Pons (tissue), 1 donor: ENCODE measurements around the gene DOK4.
"Not testable (repeated sequence)": the region's sequence is repeated elsewhere in the genome, so short reads cannot be mapped to it uniquely, and the experiment has no call there.

ENCODE experiments used
- DNase-seq: peaks from one replicate; pipeline ENCODE4 v3.0.0-alpha.2; 2016; ENCODE audit warnings: low spot score

DOK4 gene

DNA sequence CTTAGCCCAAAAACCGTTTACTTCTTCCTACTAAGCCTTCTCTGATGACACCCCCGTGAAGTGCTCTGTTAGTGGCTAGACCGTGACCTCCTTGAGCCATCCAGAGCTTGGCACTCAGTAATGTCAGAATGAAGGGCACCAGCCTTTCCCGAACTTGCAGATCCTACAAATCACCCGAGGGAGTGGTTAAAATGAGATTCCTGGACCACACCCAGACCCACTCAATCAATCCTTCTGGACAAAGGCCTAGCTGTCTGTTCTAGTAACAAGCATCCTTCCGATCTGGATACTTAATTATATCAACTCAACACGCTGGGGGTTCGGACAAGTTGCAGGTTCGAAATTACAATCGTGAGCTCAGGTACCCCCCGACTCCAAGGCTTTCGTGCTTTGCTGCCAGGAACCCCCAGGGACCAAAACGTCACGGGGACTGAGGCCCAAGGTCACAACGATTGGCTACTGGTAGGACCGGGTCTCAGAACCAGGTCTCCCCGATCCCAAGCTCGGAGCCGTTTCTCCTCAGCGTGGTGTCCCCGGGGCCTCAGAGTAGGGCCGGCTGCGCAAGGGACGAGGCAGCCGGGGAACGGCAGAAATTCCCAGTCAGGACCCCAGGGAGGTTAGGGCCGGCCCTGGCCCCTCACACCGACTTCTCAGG is 39.6 kb downstream of the DOK4 start:
- peak; percentile 15 for DNase-seq

GRCh38 chr16:57445510-57445909 is 40.8 kb downstream of the DOK4 start:
- DNase-seq = no peak

- DNase-seq = no peak
Observed at GRCh38 chr16:57444711-57445110, 41.6 kb downstream of the DOK4 start.

DNA sequence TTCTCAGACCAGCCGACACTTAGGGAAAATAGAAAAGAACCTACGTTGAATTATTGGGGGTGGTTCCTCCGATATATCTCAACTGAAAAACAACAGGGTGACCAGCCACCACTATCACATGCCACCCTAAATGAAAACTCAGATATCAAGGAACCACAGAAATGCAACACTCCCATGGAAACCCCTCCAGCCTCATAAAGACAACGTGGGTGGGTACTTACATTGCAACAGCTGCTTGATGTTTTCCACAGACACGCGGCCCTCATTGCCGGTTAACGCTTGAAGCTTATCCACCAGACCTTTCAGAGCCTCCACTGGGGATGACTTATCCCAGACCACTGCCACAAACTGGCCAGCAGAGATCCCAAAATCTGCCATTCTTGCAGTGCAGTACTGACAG is 45.7 kb downstream of the DOK4 start:
- not testable (repeated sequence) for DNase-seq

DNA sequence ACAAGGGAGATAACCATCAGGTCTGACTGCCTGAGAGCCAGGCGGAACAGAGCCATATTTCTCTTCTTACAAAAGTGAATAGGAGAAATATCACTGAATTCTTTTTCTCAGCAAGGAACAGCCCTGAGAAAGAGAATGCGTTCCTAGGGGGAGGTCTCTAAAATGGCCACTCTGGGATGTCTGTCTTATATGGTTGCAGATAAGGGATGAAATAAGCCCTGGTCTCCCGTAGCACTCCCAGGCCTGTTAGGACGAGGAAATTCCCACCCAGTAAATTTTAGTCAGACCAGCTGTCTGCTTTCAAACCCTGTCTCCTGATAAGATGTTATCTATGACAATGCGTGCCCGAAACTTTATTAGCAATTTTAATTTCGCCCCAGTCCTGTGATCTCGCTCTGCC is 46.3 kb downstream of the DOK4 start:
- not testable (repeated sequence) for DNase-seq

GRCh38 chr16:57435838-57436237 is 50.5 kb downstream of the DOK4 start:
- no peak for DNase-seq

- DNase-seq = no peak
Observed at GRCh38 chr16:57434003-57434402, 52.3 kb downstream of the DOK4 start.

- DNase-seq = no peak
Observed at GRCh38 chr16:57432989-57433388, 53.3 kb downstream of the DOK4 start.

DNA sequence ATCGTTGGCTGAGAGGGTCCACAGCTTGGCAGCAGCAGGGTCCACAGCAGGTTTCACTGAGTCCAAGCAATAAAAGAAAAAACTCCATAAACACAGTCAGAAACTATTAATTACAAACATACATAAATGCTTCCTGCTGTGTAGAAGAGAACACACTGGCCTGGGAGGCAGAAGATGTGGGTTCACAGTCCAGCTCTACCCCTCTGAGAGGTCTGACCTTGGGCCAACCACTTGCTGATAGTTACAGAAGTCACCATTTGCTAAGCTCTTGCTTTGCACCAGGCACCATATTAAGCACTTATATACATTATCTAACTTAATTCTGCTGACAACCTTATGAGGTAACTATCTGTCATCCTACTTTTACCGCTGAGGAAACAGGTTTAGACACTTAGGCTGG is 53.8 kb downstream of the DOK4 start:
- DNase-seq = no peak

GRCh38 chr16:57430955-57431354 is 55.3 kb downstream of the DOK4 start:
- no peak for DNase-seq

DNA sequence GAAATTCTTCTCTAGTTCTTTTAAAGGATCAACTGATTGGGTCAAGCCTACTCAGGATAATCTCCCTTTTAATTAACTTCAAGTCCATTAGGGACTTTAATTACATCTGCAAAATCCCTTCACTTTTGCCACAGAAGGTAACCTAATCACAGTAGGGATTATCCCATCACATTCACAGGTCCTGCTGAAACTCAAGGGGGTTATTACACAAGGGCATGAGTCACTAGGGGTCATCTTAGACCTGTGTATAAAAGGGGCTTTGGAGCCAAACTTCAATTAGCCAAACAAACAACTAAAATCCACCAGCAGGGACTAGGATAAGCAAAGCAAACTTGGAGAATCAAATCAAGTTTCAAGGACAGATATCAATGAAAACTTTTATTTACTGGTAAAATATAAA is 58.5 kb downstream of the DOK4 start:
- DNase-seq = no peak

- DNase-seq = no peak
Observed at GRCh38 chr16:57427307-57427706, 59.0 kb downstream of the DOK4 start.

- DNase-seq = no peak
Observed at GRCh38 chr16:57426356-57426755, 59.9 kb downstream of the DOK4 start.

- peak; percentile 27 for DNase-seq
Observed at GRCh38 chr16:57424583-57424982, 61.7 kb downstream of the DOK4 start.

DNA sequence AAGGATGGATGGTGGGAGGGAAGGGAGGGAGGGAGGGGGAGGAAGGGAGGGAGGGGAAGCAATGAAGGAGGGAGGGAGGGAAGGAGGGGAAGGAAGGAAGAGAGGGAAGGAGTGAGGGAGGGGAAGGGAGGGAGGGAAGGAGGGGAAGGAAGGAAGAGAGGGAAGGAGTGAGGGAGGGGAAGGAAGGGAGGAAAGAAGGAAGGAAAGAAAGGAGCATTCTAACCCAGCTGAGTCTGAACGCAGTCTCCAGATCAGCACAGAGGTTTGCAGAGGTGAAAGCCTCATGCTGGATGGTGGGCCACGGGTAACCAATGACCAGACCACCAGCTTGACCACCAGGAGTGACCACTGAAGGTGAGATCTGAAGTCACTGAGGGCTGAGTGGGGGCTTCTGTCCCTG is 63.1 kb downstream of the DOK4 start:
- DNase-seq = no peak

GRCh38 chr16:57422026-57422944 is 64.0 kb downstream of the DOK4 start:
- DNase-seq = peak; percentile 42
